Mucosa of stomach (tissue), 1 donor: ENCODE measurements around the gene GET4.

Source experiments
- H3K27me3 ChIP-seq: one replicate; pipeline ENCODE4 v1.7.0; 2013; ENCODE audit warnings: mild to moderate bottlenecking, low read length; ENCODE audit not compliant: control insufficient read depth, insufficient read depth
- H3K36me3 ChIP-seq: one replicate; pipeline ENCODE4 v1.7.0; 2013; ENCODE audit warnings: low read length; ENCODE audit not compliant: control insufficient read depth, insufficient read depth
- H3K4me1 ChIP-seq: one replicate; pipeline ENCODE4 v1.7.0; 2013; ENCODE audit warnings: mild to moderate bottlenecking, low read length; ENCODE audit not compliant: control insufficient read depth, insufficient read depth
- H3K4me3 ChIP-seq: one replicate; pipeline ENCODE4 v1.7.0; 2013; ENCODE audit warnings: low read length
- H3K9ac ChIP-seq: one replicate; pipeline ENCODE4 v1.7.0; 2013; ENCODE audit warnings: mild to moderate bottlenecking, low read length, moderate library complexity
- H3K9me3 ChIP-seq: one replicate; pipeline ENCODE4 v1.7.0; 2013; ENCODE audit warnings: mild to moderate bottlenecking, low read length, moderate library complexity; ENCODE audit not compliant: control insufficient read depth
- donor health status: Pancreatic carcinoma.

Gene GET4

GRCh38 chr7:909358-910329 lies 33.3 kb downstream of the GET4 start:
- peak overlapping the region; percentile 58 for H3K9ac ChIP-seq

GRCh38 chr7:910441-910861 lies 34.1 kb downstream of the GET4 start:
- Histone ChIP-seq H3K9me3 (no peaks in the 10 kb centered on the region), H3K9ac (no peak overlapping the region), H3K4me3 (no peak overlapping the region), H3K27me3 (no peaks in the 10 kb centered on the region), H3K36me3 (no peaks in the 10 kb centered on the region), H3K4me1 (peaks cover 37% of the 10 kb centered on the region)

More at GRCh38 chr7:909358-910329, 33.3 kb downstream of the GET4 start:
- Histone ChIP-seq H3K9me3 (no peaks in the 10 kb centered on the region), H3K36me3 (no peaks in the 10 kb centered on the region), H3K4me3 (no peak overlapping the region), H3K4me1 (peaks cover 29% of the 10 kb centered on the region), H3K27me3 (no peaks in the 10 kb centered on the region)

GRCh38 chr7:910931-911431 lies 34.6 kb downstream of the GET4 start:
- no peaks in the 10 kb centered on the region for H3K27me3 ChIP-seq
- H3K9me3 ChIP-seq: no peaks in the 10 kb centered on the region
- no peak overlapping the region for H3K4me3 ChIP-seq
- no peak overlapping the region for H3K9ac ChIP-seq
- H3K4me1 ChIP-seq: peaks cover 40% of the 10 kb centered on the region
- no peaks in the 10 kb centered on the region for H3K36me3 ChIP-seq

- Histone ChIP-seq H3K9me3 (no peaks in the 10 kb centered on the region), H3K27me3 (no peaks in the 10 kb centered on the region), H3K4me1 (peaks cover 48% of the 10 kb centered on the region), H3K4me3 (no peak overlapping the region), H3K9ac (no peak overlapping the region), H3K36me3 (no peaks in the 10 kb centered on the region)
Measured at GRCh38 chr7:911791-912480, 35.6 kb downstream of the GET4 start.

- Histone ChIP-seq H3K4me3 (no peak overlapping the region), H3K4me1 (peaks cover 44% of the 10 kb centered on the region), H3K27me3 (no peaks in the 10 kb centered on the region), H3K9me3 (no peaks in the 10 kb centered on the region), H3K36me3 (no peaks in the 10 kb centered on the region), H3K9ac (peak overlapping the region; percentile 29)
Measured at GRCh38 chr7:913736-914520, 37.6 kb downstream of the GET4 start.

GRCh38 chr7:914521-915194 lies 38.3 kb downstream of the GET4 start:
- H3K4me3 ChIP-seq: no peak overlapping the region
- no peaks in the 10 kb centered on the region for H3K9me3 ChIP-seq
- no peaks in the 10 kb centered on the region for H3K27me3 ChIP-seq
- peak overlapping the region; percentile 29 for H3K9ac ChIP-seq
- peaks cover 40% of the 10 kb centered on the region for H3K4me1 ChIP-seq
- H3K36me3 ChIP-seq: no peaks in the 10 kb centered on the region

GRCh38 chr7:915291-916218 lies 39.2 kb downstream of the GET4 start:
- Histone ChIP-seq H3K9me3 (no peaks in the 10 kb centered on the region), H3K4me1 (peaks cover 34% of the 10 kb centered on the region), H3K9ac (no peak overlapping the region), H3K4me3 (no peak overlapping the region), H3K27me3 (no peaks in the 10 kb centered on the region), H3K36me3 (no peaks in the 10 kb centered on the region)

GRCh38 chr7:916291-916941 lies 40.1 kb downstream of the GET4 start:
- Histone ChIP-seq H3K4me1 (peaks cover 42% of the 10 kb centered on the region), H3K9ac (no peak overlapping the region), H3K9me3 (no peaks in the 10 kb centered on the region), H3K36me3 (no peaks in the 10 kb centered on the region), H3K27me3 (no peaks in the 10 kb centered on the region), H3K4me3 (no peak overlapping the region)

- Histone ChIP-seq H3K36me3 (no peaks in the 10 kb centered on the region), H3K9me3 (no peaks in the 10 kb centered on the region), H3K4me1 (peaks cover 53% of the 10 kb centered on the region), H3K9ac (no peak overlapping the region), H3K4me3 (no peak overlapping the region), H3K27me3 (no peaks in the 10 kb centered on the region)
Measured at GRCh38 chr7:917255-918117, 41.1 kb downstream of the GET4 start.

- Histone ChIP-seq H3K4me1 (peaks cover 58% of the 10 kb centered on the region), H3K4me3 (no peak overlapping the region), H3K9ac (no peak overlapping the region), H3K9me3 (no peaks in the 10 kb centered on the region), H3K27me3 (no peaks in the 10 kb centered on the region), H3K36me3 (no peaks in the 10 kb centered on the region)
Measured at GRCh38 chr7:918118-918425, 41.7 kb downstream of the GET4 start.
